ENCODE results near the gene CRK.
A peak's percentile ranks its signal among the peaks of the same experiment; 100 is the strongest.

CRK gene

GRCh38 chr17:1455797-1456599 lies at the start of gene CRK:
CRK (minus strand) TSS chr17:1456232; CDS start chr17:1456117, 115 bp downstream.
- DNase-seq: peak; percentile 99

GRCh38 chr17:1505586-1505985 lies 49.6 kb upstream of the CRK start:
- no peak for DNase-seq

- DNase-seq: no peak
Measured at GRCh38 chr17:1504866-1505265, 48.8 kb upstream of the CRK start.

GRCh38 chr17:1503699-1504098 lies 47.7 kb upstream of the CRK start:
- DNase-seq: no peak

GRCh38 chr17:1498869-1499268 lies 42.8 kb upstream of the CRK start:
- DNase-seq: no peak

- DNase-seq: no peak
Measured at GRCh38 chr17:1498233-1498632, 42.2 kb upstream of the CRK start.

GRCh38 chr17:1497831-1498230 lies 41.8 kb upstream of the CRK start:
- DNase-seq: no peak

- no peak for DNase-seq
Measured at GRCh38 chr17:1496869-1497268, 40.8 kb upstream of the CRK start.

GRCh38 chr17:1495265-1495989 lies 39.4 kb upstream of the CRK start:
- no peak for DNase-seq

GRCh38 chr17:1494736-1495253 lies 38.8 kb upstream of the CRK start:
- no peak for DNase-seq

GRCh38 chr17:1494203-1494602 lies 38.2 kb upstream of the CRK start:
- no peak for DNase-seq

- DNase-seq: no peak
Measured at GRCh38 chr17:1493291-1493980, 37.4 kb upstream of the CRK start.

GRCh38 chr17:1492249-1493206 lies 36.5 kb upstream of the CRK start, which contains the start of gene MYO1C:
MYO1C (minus strand) TSS chr17:1492686; CDS start chr17:1492487, 199 bp downstream.
- peak; percentile 32 for DNase-seq

- peak; percentile 56 for DNase-seq
Measured at GRCh38 chr17:1491443-1492248, 35.6 kb upstream of the CRK start.

- peak; percentile 74 for DNase-seq
Measured at GRCh38 chr17:1490643-1491442, 34.8 kb upstream of the CRK start.

GRCh38 chr17:1488826-1489270 lies 32.8 kb upstream of the CRK start:
- no peak for DNase-seq

- DNase-seq: peak; percentile 86
Measured at GRCh38 chr17:1487939-1488825, 32.1 kb upstream of the CRK start.

GRCh38 chr17:1486802-1487695 lies 31.0 kb upstream of the CRK start:
- DNase-seq: peak; percentile 85

All from activated T-cell treated with anti-CD3 and anti-CD28 coated beads, Interleukin-2, amount 50 U/mL, for 1 hour (primary cell).